ENCODE data around the gene EFNB2. TPM values are rescaled to one million over a fixed set of nuclear protein-coding genes. Genes with fewer than 3 reads are reported as not detected.

The EFNB2 gene
- total and polyA plus RNA-seq, 12 donors: 9.7 to 21.1 (median 14.3) TPM

GRCh38 chr13:106494936-106495335 lies 40.5 kb downstream of the EFNB2 start:
- Histone ChIP-seq H3K36me3 (peaks cover 0 to 51% (median 13%) of the 10 kb centered on the region in 9 donors), H3K9me3 (no peaks in the 10 kb centered on the region), H3K27me3 (peaks cover 0 to 36% (median 0%) of the 10 kb centered on the region in 7 donors), H3K27ac (peak overlapping the region in 3 of 10 donors; percentile 29 to 69 (median 63)), H3K4me1 (peaks cover 0 to 92% (median 49%) of the 10 kb centered on the region in 9 donors), H3K4me3 (no peak overlapping the region)
- WGBS, 2 donors: 87 to 89% methylated on average over 3 of the region's 3 CpGs
- TF ChIP-seq CTCF (IDR thresholded peaks at IDR 0.05): no peak
- ATAC-seq: no peak
- intact Hi-C loops (cut with DNase I): loop anchor here in 1 of 10 donors (5.0 kb wide), 2 partner anchors 37 to 422 kb away; no protein-coding TSS in a partner anchor
- DNase-seq: no peak

- H3K9me3 ChIP-seq: no peaks in the 10 kb centered on the region
- peaks cover 0 to 90% (median 44%) of the 10 kb centered on the region in 9 donors for H3K4me1 ChIP-seq
- TF ChIP-seq CTCF (IDR thresholded peaks at IDR 0.05): no peak
- intact Hi-C loops (cut with DNase I): loop anchor here in 1 of 10 donors (5.0 kb wide), 1 partner anchor 423 kb away; no protein-coding TSS in a partner anchor
- H3K27me3 ChIP-seq: peaks cover 0 to 36% (median 0%) of the 10 kb centered on the region in 7 donors
- ATAC-seq (no peak), DNase-seq (no peak)
- H3K27ac ChIP-seq: peak overlapping the region in 1 of 10 donors; percentile 5
- H3K36me3 ChIP-seq: peaks cover 0 to 52% (median 13%) of the 10 kb centered on the region in 9 donors
- no peak overlapping the region for H3K4me3 ChIP-seq
These were observed 41.0 kb downstream of the EFNB2 start for GRCh38 chr13:106494506-106494905.

GRCh38 chr13:106493533-106494220 lies 41.8 kb downstream of the EFNB2 start:
- Histone ChIP-seq H3K4me3 (peak overlapping the region in 1 of 10 donors; percentile 16), H3K9me3 (no peaks in the 10 kb centered on the region), H3K27me3 (peaks cover 0 to 36% (median 0%) of the 10 kb centered on the region in 7 donors), H3K27ac (peak overlapping the region in 3 of 10 donors; percentile 7 to 61 (median 37)), H3K36me3 (peaks cover 0 to 52% (median 13%) of the 10 kb centered on the region in 9 donors), H3K4me1 (peaks cover 0 to 86% (median 36%) of the 10 kb centered on the region in 9 donors)
- peak in 1 of 8 donors; percentile 26 for ATAC-seq
- TF ChIP-seq CTCF (IDR thresholded peaks at IDR 0.05): no peak
- no peak for DNase-seq
- WGBS, 2 donors: 73 to 87% methylated on average over 17 of the region's 17 CpGs
- intact Hi-C loops (cut with DNase I): loop anchor here in 1 of 10 donors (5.0 kb wide), 1 partner anchor 424 kb away; no protein-coding TSS in a partner anchor

- Histone ChIP-seq H3K4me1 (peaks cover 0 to 86% (median 31%) of the 10 kb centered on the region in 9 donors), H3K36me3 (peaks cover 0 to 52% (median 13%) of the 10 kb centered on the region in 9 donors), H3K27ac (peak overlapping the region in 5 of 10 donors; percentile 15 to 61 (median 45)), H3K4me3 (peak overlapping the region in 1 of 10 donors; percentile 16), H3K9me3 (no peaks in the 10 kb centered on the region), H3K27me3 (peaks cover 0 to 42% (median 0%) of the 10 kb centered on the region in 7 donors)
- WGBS, 2 donors: 85 to 92% methylated on average over 54 of the region's 54 CpGs
- DNase-seq (no peak), ATAC-seq (peak in 2 of 8 donors; percentile 12 to 47)
- intact Hi-C loops (cut with DNase I): loop anchor here in 1 of 10 donors (5.0 kb wide), 1 partner anchor 424 kb away; no protein-coding TSS in a partner anchor
- no peak for TF ChIP-seq CTCF (IDR thresholded peaks at IDR 0.05)
These were observed 42.6 kb downstream of the EFNB2 start for GRCh38 chr13:106492588-106493475.
